ENCODE data around the gene GABRD.

GRCh38 chr1:2038229-2038628, 19.1 kb downstream of the GABRD start:
- no peak for TF ChIP-seq CTCF (IDR thresholded peaks at IDR 0.05)
- no peak for TF ChIP-seq POLR2A (IDR thresholded peaks at IDR 0.05)
